ENCODE results near the gene HSP90AB1. TPM values are rescaled to one million over a fixed set of nuclear protein-coding genes. Genes with fewer than 3 reads are reported as not detected.

HSP90AB1 gene
- total and polyA plus RNA-seq, 2 experiments from 2014 or later: 440 to 891 TPM

GRCh38 chr6:44260451-44261297, 13.8 kb downstream of the HSP90AB1 start:
- Histone ChIP-seq H2AFZ (no peak overlapping the region), H3K9me2 (replicated peaks; ENCODE audit: insufficient read depth) (no peaks in the 10 kb centered on the region), H3K4me1 (ENCODE audit: insufficient read depth) (peaks cover 28% of the 10 kb centered on the region), H3K27ac (no peak overlapping the region), H4K20me1 (ENCODE audit: insufficient read depth, poor library complexity, severe bottlenecking) (peaks cover 10% of the 10 kb centered on the region), H3K79me2 (peaks cover 39% of the 10 kb centered on the region), H3K9me3 (ENCODE audit: low read depth) (no peaks in the 10 kb centered on the region), H3K27me3 (no peaks in the 10 kb centered on the region), H3K4me2 (no peak overlapping the region), H3K4me3 (no peak overlapping the region), H3K36me3 (replicated peaks; ENCODE audit: insufficient read depth, low read depth) (no peaks in the 10 kb centered on the region)
- WGBS (ENCODE audit: low lambda C conversion rate, missing lambda C conversion rate): 92% methylated on average over 6 of the region's 6 CpGs
- DNase-seq (ENCODE audit: low spot score): no peak
- no peak for TF ChIP-seq EZH2 (IDR thresholded peaks at IDR 0.05; ENCODE audit: borderline replicate concordance)
- TF ChIP-seq CTCF (IDR thresholded peaks at IDR 0.05; ENCODE audit: poor library complexity): no peak
- no peak for TF ChIP-seq EZH2phosphoT487 (IDR thresholded peaks at IDR 0.05; ENCODE audit: low read depth, severe bottlenecking, unreplicated experiment)

- TF ChIP-seq CTCF (IDR thresholded peaks at IDR 0.05; ENCODE audit: poor library complexity) (no peak), EZH2phosphoT487 (IDR thresholded peaks at IDR 0.05; ENCODE audit: low read depth, severe bottlenecking, unreplicated experiment) (no peak), EZH2 (IDR thresholded peaks at IDR 0.05; ENCODE audit: borderline replicate concordance) (no peak)
- Histone ChIP-seq H3K27ac (no peak overlapping the region), H3K36me3 (replicated peaks; ENCODE audit: insufficient read depth, low read depth) (no peaks in the 10 kb centered on the region), H4K20me1 (ENCODE audit: insufficient read depth, poor library complexity, severe bottlenecking) (peaks cover 10% of the 10 kb centered on the region), H3K4me1 (ENCODE audit: insufficient read depth) (peaks cover 23% of the 10 kb centered on the region), H3K27me3 (no peaks in the 10 kb centered on the region), H2AFZ (no peak overlapping the region), H3K4me3 (no peak overlapping the region), H3K9me2 (replicated peaks; ENCODE audit: insufficient read depth) (no peaks in the 10 kb centered on the region), H3K9me3 (ENCODE audit: low read depth) (no peaks in the 10 kb centered on the region), H3K4me2 (no peak overlapping the region), H3K79me2 (peaks cover 32% of the 10 kb centered on the region)
- WGBS (ENCODE audit: low lambda C conversion rate, missing lambda C conversion rate): 98% methylated on average over 8 of the region's 8 CpGs
- DNase-seq (ENCODE audit: low spot score): no peak
Measured at GRCh38 chr6:44261581-44261980, 14.7 kb downstream of the HSP90AB1 start.

DNA sequence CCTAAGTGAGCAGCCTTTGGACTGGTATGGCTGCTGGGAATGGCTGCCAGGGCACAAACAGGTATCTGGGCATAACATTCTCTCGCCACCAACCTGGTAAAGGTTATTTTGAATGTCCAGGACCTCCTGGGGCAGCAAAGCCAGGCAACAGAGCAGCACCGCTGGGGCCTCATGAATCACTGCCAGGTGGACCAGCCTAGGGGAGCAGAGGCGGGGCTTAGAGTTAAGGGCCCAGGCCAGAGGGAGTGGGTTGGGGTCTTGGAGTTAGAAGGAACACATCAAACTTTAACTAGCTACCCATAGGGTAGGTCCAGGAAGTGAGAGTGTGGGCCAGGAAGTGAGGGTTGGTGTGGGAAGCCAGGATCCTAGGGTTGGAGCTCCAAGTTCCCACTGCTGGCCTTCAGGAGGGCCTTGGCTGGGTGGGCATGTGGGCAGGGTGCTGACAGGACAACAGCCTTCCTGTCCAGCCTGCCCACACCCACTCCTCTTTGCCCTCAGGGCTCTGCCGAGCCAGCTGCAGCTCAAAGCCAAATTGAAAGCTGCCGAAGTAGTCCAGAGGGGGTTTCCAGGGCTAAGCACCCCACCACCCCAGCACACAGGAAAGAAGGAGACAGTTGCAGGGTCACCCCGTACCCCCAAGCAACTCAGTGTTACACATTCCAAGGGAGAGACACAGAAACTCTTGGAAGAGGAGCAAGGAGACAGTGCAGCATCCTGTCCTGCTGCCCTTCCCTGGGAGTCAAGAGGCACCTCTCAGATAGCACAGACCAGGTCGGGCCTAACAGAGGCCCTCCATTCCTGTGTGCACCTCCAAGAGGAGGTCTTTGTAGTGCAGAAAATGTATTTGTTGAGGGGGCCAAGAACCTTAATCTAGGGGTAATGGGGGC, 15.8 kb downstream of the HSP90AB1 start:
- peaks cover 10% of the 10 kb centered on the region for H4K20me1 ChIP-seq (ENCODE audit: insufficient read depth, poor library complexity, severe bottlenecking)
- no peak overlapping the region for H3K4me3 ChIP-seq
- H3K9me2 ChIP-seq (replicated peaks; ENCODE audit: insufficient read depth): no peaks in the 10 kb centered on the region
- H3K4me2 ChIP-seq: peak overlapping the region; percentile 98
- H3K9me3 ChIP-seq (ENCODE audit: low read depth): no peaks in the 10 kb centered on the region
- H3K36me3 ChIP-seq (replicated peaks; ENCODE audit: insufficient read depth, low read depth): no peaks in the 10 kb centered on the region
- 78% methylated on average over 7 of the region's 7 CpGs for WGBS (ENCODE audit: low lambda C conversion rate, missing lambda C conversion rate)
- H3K79me2 ChIP-seq: peaks cover 27% of the 10 kb centered on the region
- peaks cover 23% of the 10 kb centered on the region for H3K4me1 ChIP-seq (ENCODE audit: insufficient read depth)
- TF ChIP-seq EZH2 (IDR thresholded peaks at IDR 0.05; ENCODE audit: borderline replicate concordance): no peak
- no peak for TF ChIP-seq CTCF (IDR thresholded peaks at IDR 0.05; ENCODE audit: poor library complexity)
- no peak for TF ChIP-seq EZH2phosphoT487 (IDR thresholded peaks at IDR 0.05; ENCODE audit: low read depth, severe bottlenecking, unreplicated experiment)
- peak overlapping the region; percentile 34 for H3K27ac ChIP-seq
- DNase-seq (ENCODE audit: low spot score): no peak
- no peak overlapping the region for H2AFZ ChIP-seq
- H3K27me3 ChIP-seq: no peaks in the 10 kb centered on the region

All from hepatocyte (in vitro differentiated cells).